HepG2 (cell line): ENCODE data around the gene ASXL1. TPM values are rescaled to one million over a fixed set of nuclear protein-coding genes. Genes with fewer than 3 reads are reported as not detected.

Source experiments
- ATF3 ChIP-seq: sonication (generic); formaldehyde crosslinking; IDR thresholded peaks from 2 replicates; pipeline ENCODE4 v1.4.0; 2020; ENCODE audit warnings: missing genetic modification reagents
- DMTF1 ChIP-seq: sonication (generic); formaldehyde crosslinking; IDR thresholded peaks from 2 replicates; pipeline ENCODE4 v1.4.0; 2020; ENCODE audit warnings: mild to moderate bottlenecking, missing genetic modification reagents
- FOXM1 ChIP-seq: sonication (generic); formaldehyde crosslinking; IDR thresholded peaks from 2 replicates; pipeline ENCODE4 v1.5.0; 2020; ENCODE audit warnings: missing genetic modification reagents
- JARID2 ChIP-seq: sonication (generic); formaldehyde crosslinking; IDR thresholded peaks from 2 replicates; pipeline ENCODE4 v1.8.1; 2023; ENCODE audit warnings: missing genetic modification reagents, inconsistent platforms; ENCODE audit not compliant: insufficient replicate concordance
- MTF2 ChIP-seq: sonication (generic); formaldehyde crosslinking; IDR thresholded peaks from 2 replicates; pipeline ENCODE4 v1.5.0; 2020; ENCODE audit warnings: missing genetic modification reagents, borderline replicate concordance
- NPAS2 ChIP-seq: sonication (generic); formaldehyde crosslinking; IDR thresholded peaks from 2 replicates; pipeline ENCODE4 v1.8.0; 2022; ENCODE audit warnings: mild to moderate bottlenecking, missing genetic modification reagents, borderline replicate concordance
- SNAPC4 ChIP-seq: sonication (generic); formaldehyde crosslinking; IDR thresholded peaks from 2 replicates; pipeline ENCODE4 v1.4.0; 2020; ENCODE audit warnings: mild to moderate bottlenecking, missing genetic modification reagents
- ZBTB3 ChIP-seq: sonication (generic); formaldehyde crosslinking; IDR thresholded peaks from 2 replicates; pipeline ENCODE4 v1.4.0; 2020; ENCODE audit warnings: low read depth, mild to moderate bottlenecking, moderate library complexity, missing genetic modification reagents, borderline replicate concordance
- ZFP90 ChIP-seq: sonication (generic); formaldehyde crosslinking; IDR thresholded peaks from 2 replicates; pipeline ENCODE4 v1.8.0; 2022; ENCODE audit warnings: missing genetic modification reagents, mild to moderate bottlenecking, inconsistent platforms, borderline replicate concordance
- ZNF101 ChIP-seq: sonication (generic); formaldehyde crosslinking; IDR thresholded peaks from 2 replicates; pipeline ENCODE4 v1.4.0; 2020; ENCODE audit warnings: mild to moderate bottlenecking, low read depth, missing genetic modification reagents, borderline replicate concordance
- ZNF281 ChIP-seq: sonication (generic); formaldehyde crosslinking; IDR thresholded peaks from 2 replicates; pipeline ENCODE4 v1.4.0; 2020; ENCODE audit warnings: missing genetic modification reagents, borderline replicate concordance
- ZNF530 ChIP-seq: sonication (generic); formaldehyde crosslinking; IDR thresholded peaks from 2 replicates; pipeline ENCODE4 v1.5.0; 2020; ENCODE audit warnings: low read depth, mild to moderate bottlenecking, missing genetic modification reagents
- ZSCAN30 ChIP-seq: sonication (generic); formaldehyde crosslinking; IDR thresholded peaks from 2 replicates; pipeline ENCODE4 v1.5.0; 2020; ENCODE audit warnings: mild to moderate bottlenecking, missing genetic modification reagents
- polyA plus RNA-seq, 8 experiments: library from polyadenylated mRNA; depleted of rRNA in 3 of 8; stranded (reverse) in 7 of 8; unstranded in 1 of 8; fragments of >200 nt; fragmentation: Illumina TruSeq in 4 of 8; extraction: Trizol in 4 of 8; gene quantifications; 2 replicates each; pipeline versions ENCODE4 v1.2.1 to v1.2.3, GENCODE V29; 2011 to 2016; ENCODE audit warnings: low read depth in 4 of 8, missing spikeins in 1 of 8, mixed read lengths in 1 of 8; ENCODE audit not compliant: insufficient read depth in 1 of 8
- total RNA-seq, 5 experiments: library from RNA; depleted of rRNA; stranded (reverse); fragments of >200 nt; fragmentation: Illumina TruSeq; extraction: Trizol; gene quantifications; 2 replicates each; pipeline ENCODE4 v1.2.3, GENCODE V29; 2016; ENCODE audit warnings: low read depth in 1 of 5

Gene ASXL1
- total and polyA plus RNA-seq, 2 of the 13 experiments (the other 11 are each of a cell fraction or from before 2014, with no cell fraction given): 62.1 to 74.8 TPM

- TF ChIP-seq ATF3 (CRISPR knock-in tag): no peak
- no peak for TF ChIP-seq JARID2 (CRISPR knock-in tag)
- TF ChIP-seq ZSCAN30 (CRISPR knock-in tag): no peak
- TF ChIP-seq ZBTB3 (CRISPR knock-in tag): no peak
- TF ChIP-seq DMTF1 (CRISPR knock-in tag): no peak
- TF ChIP-seq ZNF101 (CRISPR knock-in tag): no peak
- no peak for TF ChIP-seq FOXM1 (CRISPR knock-in tag)
- no peak for TF ChIP-seq ZNF530 (CRISPR knock-in tag)
- no peak for TF ChIP-seq SNAPC4
- no peak for TF ChIP-seq ZNF281 (CRISPR knock-in tag)
- TF ChIP-seq MTF2: no peak
- TF ChIP-seq NPAS2 (CRISPR knock-in tag): no peak
- TF ChIP-seq ZFP90 (CRISPR knock-in tag): no peak
These were observed 88.4 kb downstream of the ASXL1 start (continued) for GRCh38 chr20:32446301-32447100.
